ENCODE results near the gene TSHZ2.

The TSHZ2 gene

GRCh38 chr20:53419693-53420460 is 447.7 kb downstream of the TSHZ2 start:
- TF ChIP-seq REST (IDR thresholded peaks at IDR 0.05; ENCODE audit: insufficient read depth in 1 of 2, low read depth in 2 of 2, low read length in 2 of 2) (no peak), FOXP2 (optimal IDR thresholded peaks at IDR 0.05; ENCODE audit: borderline replicate concordance, extremely low read depth, extremely low read length, insufficient read depth) (no peak), SIN3A (IDR thresholded peaks at IDR 0.05; ENCODE audit: borderline replicate concordance, insufficient read depth, low read length) (no peak), POLR2AphosphoS5 (IDR thresholded peaks at IDR 0.05; ENCODE audit: low read depth, low read length) (no peak), TAF1 (IDR thresholded peaks at IDR 0.05; ENCODE audit: borderline replicate concordance, insufficient read depth, low read length) (no peak)

- TF ChIP-seq POLR2AphosphoS5 (IDR thresholded peaks at IDR 0.05; ENCODE audit: low read depth, low read length) = no peak
These were observed 449.2 kb downstream of the TSHZ2 start for GRCh38 chr20:53421343-53421742.

- TF ChIP-seq FOXP2 (optimal IDR thresholded peaks at IDR 0.05; ENCODE audit: borderline replicate concordance, extremely low read depth, extremely low read length, insufficient read depth) = no peak
- TF ChIP-seq POLR2AphosphoS5 (IDR thresholded peaks at IDR 0.05; ENCODE audit: low read depth, low read length) = no peak
- no peak for TF ChIP-seq TAF1 (IDR thresholded peaks at IDR 0.05; ENCODE audit: borderline replicate concordance, insufficient read depth, low read length)
- TF ChIP-seq REST (IDR thresholded peaks at IDR 0.05; ENCODE audit: insufficient read depth in 1 of 2, low read depth in 2 of 2, low read length in 2 of 2) = no peak
- TF ChIP-seq SIN3A (IDR thresholded peaks at IDR 0.05; ENCODE audit: borderline replicate concordance, insufficient read depth, low read length) = no peak
These were observed 449.9 kb downstream of the TSHZ2 start for GRCh38 chr20:53422039-53422438.

GRCh38 chr20:53423587-53424146 is 451.5 kb downstream of the TSHZ2 start:
- TF ChIP-seq TAF1 (IDR thresholded peaks at IDR 0.05; ENCODE audit: borderline replicate concordance, insufficient read depth, low read length) (no peak), FOXP2 (optimal IDR thresholded peaks at IDR 0.05; ENCODE audit: borderline replicate concordance, extremely low read depth, extremely low read length, insufficient read depth) (no peak), REST (IDR thresholded peaks at IDR 0.05; ENCODE audit: insufficient read depth in 1 of 2, low read depth in 2 of 2, low read length in 2 of 2) (no peak), POLR2AphosphoS5 (IDR thresholded peaks at IDR 0.05; ENCODE audit: low read depth, low read length) (no peak), SIN3A (IDR thresholded peaks at IDR 0.05; ENCODE audit: borderline replicate concordance, insufficient read depth, low read length) (no peak)

GRCh38 chr20:53425481-53425880 is 453.3 kb downstream of the TSHZ2 start:
- TF ChIP-seq POLR2AphosphoS5 (IDR thresholded peaks at IDR 0.05; ENCODE audit: low read depth, low read length) = no peak
- no peak for TF ChIP-seq TAF1 (IDR thresholded peaks at IDR 0.05; ENCODE audit: borderline replicate concordance, insufficient read depth, low read length)
- no peak for TF ChIP-seq FOXP2 (optimal IDR thresholded peaks at IDR 0.05; ENCODE audit: borderline replicate concordance, extremely low read depth, extremely low read length, insufficient read depth)
- no peak for TF ChIP-seq SIN3A (IDR thresholded peaks at IDR 0.05; ENCODE audit: borderline replicate concordance, insufficient read depth, low read length)
- TF ChIP-seq REST (IDR thresholded peaks at IDR 0.05; ENCODE audit: insufficient read depth in 1 of 2, low read depth in 2 of 2, low read length in 2 of 2) = no peak

Measured in PFSK-1 (cell line).